ENCODE measurements around the gene DNAAF1.

The DNAAF1 gene

GRCh38 chr16:84161037-84161436 is 15.9 kb downstream of the DNAAF1 start:
- DNase-seq: no peak

- no peak for DNase-seq
Measured at GRCh38 chr16:84161801-84162200, 16.7 kb downstream of the DNAAF1 start.

GRCh38 chr16:84165746-84166145 is 20.6 kb downstream of the DNAAF1 start:
- DNase-seq: no peak

- DNase-seq: peak in 1 of 5 donors; percentile 45
Measured at GRCh38 chr16:84166796-84167695, 21.9 kb downstream of the DNAAF1 start.

- DNase-seq: no peak
Measured at GRCh38 chr16:84169765-84170310, 24.7 kb downstream of the DNAAF1 start.

GRCh38 chr16:84174396-84174795 is 29.3 kb downstream of the DNAAF1 start:
- no peak for DNase-seq

- DNase-seq: peak in 3 of 5 donors; percentile 35 to 49 (median 39)
Measured at GRCh38 chr16:84175350-84176081, 30.4 kb downstream of the DNAAF1 start.

GRCh38 chr16:84176192-84177053 is 31.3 kb downstream of the DNAAF1 start:
- DNase-seq: no peak

GRCh38 chr16:84177741-84178073 is 32.6 kb downstream of the DNAAF1 start:
- DNase-seq: no peak

- DNase-seq: no peak
Measured at GRCh38 chr16:84178146-84178765, 33.1 kb downstream of the DNAAF1 start.

- no peak for DNase-seq
Measured at GRCh38 chr16:84178892-84179611, 33.9 kb downstream of the DNAAF1 start.

GRCh38 chr16:84179612-84180320 is 34.7 kb downstream of the DNAAF1 start:
- DNase-seq: no peak

- DNase-seq: no peak
Measured at GRCh38 chr16:84180519-84181140, 35.5 kb downstream of the DNAAF1 start.

- no peak for DNase-seq
Measured at GRCh38 chr16:84181144-84181915, 36.2 kb downstream of the DNAAF1 start.

- DNase-seq: no peak
Measured at GRCh38 chr16:84182104-84182503, 37.0 kb downstream of the DNAAF1 start.

- no peak for DNase-seq
Measured at GRCh38 chr16:84182680-84183571, 37.8 kb downstream of the DNAAF1 start.

- DNase-seq: no peak
Measured at GRCh38 chr16:84183572-84183875, 38.4 kb downstream of the DNAAF1 start.

GRCh38 chr16:84183911-84184591 is 38.9 kb downstream of the DNAAF1 start:
- no peak for DNase-seq

Data from T-helper 1 cell (primary cell).